Keratinocyte (primary cell): Measurements from ENCODE around the gene C1orf52. TPM values are rescaled to one million over a fixed set of nuclear protein-coding genes. Genes with fewer than 3 reads are reported as not detected.

ENCODE experiments used
- DNase-seq: peaks from one replicate; pipeline ENCODE4 v3.0.0-alpha.2; 2011; ENCODE audit warnings: low read depth, missing footprints, low spot score
- FAIRE-seq: peaks from 2 replicates; lab custom pipeline; 2011; peaks lifted over from hg19 to GRCh38; lab: Jason Lieb, UNC
- H2AFZ ChIP-seq: 2 replicates; pipeline ENCODE4 v1.6.0; 2012; ENCODE audit warnings: low read length, control low read depth, inconsistent platforms; ENCODE audit not compliant: control insufficient read depth
- H3K27ac ChIP-seq: 2 replicates; pipeline ENCODE4 v1.5.1; 2011; ENCODE audit warnings: low read length; ENCODE audit not compliant: control insufficient read depth, insufficient read depth
- H3K27me3 ChIP-seq: 3 replicates; pipeline ENCODE4 v1.6.0; 2011; ENCODE audit warnings: low read length; ENCODE audit not compliant: control insufficient read depth, insufficient read depth; ENCODE audit errors: extremely low read depth
- H3K36me3 ChIP-seq, 2 experiments: 2 replicates in 1 of 2; 3 replicates in 1 of 2; pipeline ENCODE4 v1.5.1; 2011; ENCODE audit warnings: low read length in 2 of 2, mild to moderate bottlenecking in 1 of 2; ENCODE audit not compliant: control insufficient read depth in 2 of 2, insufficient read depth in 2 of 2; ENCODE audit errors: extremely low read depth in 1 of 2
- H3K4me1 ChIP-seq: 3 replicates; pipeline ENCODE4 v1.5.1; 2011; ENCODE audit warnings: low read length; ENCODE audit not compliant: control insufficient read depth, insufficient read depth; ENCODE audit errors: extremely low read depth
- H3K4me2 ChIP-seq: 3 replicates; pipeline ENCODE4 v1.6.0; 2011; ENCODE audit warnings: low read depth, low read length; ENCODE audit not compliant: control insufficient read depth, insufficient read depth; ENCODE audit errors: extremely low read depth
- H3K4me3 ChIP-seq, 3 experiments: fragments of 200-600 bp in 1 of 3; sonication (generic) in 1 of 3; 2 replicates in 2 of 3; 3 replicates in 1 of 3; pipeline ENCODE4 v1.5.1; 2011 to 2016; ENCODE audit warnings: low read length in 3 of 3, mild to moderate bottlenecking in 3 of 3, control low read depth in 2 of 3, inconsistent platforms in 1 of 3, low read depth in 1 of 3, mixed read lengths in 1 of 3, mixed run types in 1 of 3, moderate library complexity in 1 of 3; ENCODE audit not compliant: control insufficient read depth in 2 of 3, insufficient read depth in 2 of 3; ENCODE audit errors: extremely low read depth in 1 of 3
- H3K79me2 ChIP-seq: 2 replicates; pipeline ENCODE4 v1.6.0; 2012; ENCODE audit warnings: low read length; ENCODE audit not compliant: control insufficient read depth, insufficient read depth
- H3K9ac ChIP-seq: 3 replicates; pipeline ENCODE4 v1.6.0; 2011; ENCODE audit warnings: low read length; ENCODE audit not compliant: control insufficient read depth, insufficient read depth; ENCODE audit errors: extremely low read depth
- H3K9me1 ChIP-seq: 3 replicates; pipeline ENCODE4 v1.6.0; 2011; ENCODE audit warnings: low read length; ENCODE audit not compliant: control insufficient read depth, insufficient read depth; ENCODE audit errors: extremely low read depth
- H3K9me3 ChIP-seq: 2 replicates; pipeline ENCODE4 v1.5.1; 2012; ENCODE audit warnings: low read depth, low read length; ENCODE audit not compliant: control insufficient read depth
- H4K20me1 ChIP-seq: 3 replicates; pipeline ENCODE4 v1.6.0; 2011; ENCODE audit warnings: low read length; ENCODE audit not compliant: control insufficient read depth, insufficient read depth; ENCODE audit errors: extremely low read depth
- CTCF ChIP-seq, 3 experiments: IDR thresholded peaks in 1 of 3; conservative IDR thresholded peaks in 1 of 3; optimal IDR thresholded peaks in 1 of 3; 2 replicates in 2 of 3; 3 replicates in 1 of 3; pipeline versions ENCODE3 to v1.5.1; 2011; ENCODE audit warnings: low read length in 3 of 3, mild to moderate bottlenecking in 3 of 3, moderate library complexity in 2 of 3, control low read depth in 1 of 3, inconsistent platforms in 1 of 3; ENCODE audit not compliant: insufficient read depth in 2 of 3; ENCODE audit errors: extremely low read depth in 1 of 3
- EZH2 ChIP-seq: IDR thresholded peaks from one replicate; pipeline ENCODE4 v1.6.1; 2012; ENCODE audit warnings: inconsistent platforms, mild to moderate bottlenecking, low read length, moderate library complexity
- dilution Hi-C: fragments of 300-500 bp; cut with MboI; formaldehyde crosslinking; loops from one replicate; pipeline ENCODE4 v1.7.0; 2020; ENCODE audit warnings: low sequenced_read_pairs; ENCODE audit not compliant: extremely low pct_ligation_motif_present
- polyA plus RNA-seq, 5 experiments: library from polyadenylated mRNA; depleted of rRNA in 3 of 5; stranded (reverse) in 3 of 5; stranded (forward) in 1 of 5; unstranded in 1 of 5; fragments of >200 nt; gene quantifications; 1 replicate in 1 of 5; 2 replicates in 3 of 5; 3 replicates in 1 of 5; pipeline versions ENCODE4 v1.2.1 to v1.2.3, GENCODE V29; 2011 to 2012; ENCODE audit warnings: missing spikeins in 2 of 5, low read depth in 1 of 5, low replicate concordance in 1 of 5

Gene C1orf52
- polyA plus RNA-seq, 1 donor (not counting 4 experiments of a cell fraction or from before 2014, with no cell fraction given), result 27.3 TPM

- H3K4me3 ChIP-seq, result no peak overlapping the region
- H3K27me3 ChIP-seq, result no peaks in the 10 kb centered on the region
- no peak overlapping the region for H3K4me2 ChIP-seq
- peaks cover 4% of the 10 kb centered on the region for H3K9me1 ChIP-seq
- peaks cover 36% of the 10 kb centered on the region for H3K79me2 ChIP-seq
- H3K4me1 ChIP-seq, result peaks cover 52% of the 10 kb centered on the region
- no peak overlapping the region for H3K9ac ChIP-seq
- dilution Hi-C loops, result no loop called here
- no peak overlapping the region for H2AFZ ChIP-seq
- TF ChIP-seq CTCF (optimal IDR thresholded peaks at IDR 0.05 in 1 of 3, IDR thresholded peaks at IDR 0.05 in 1 of 3, conservative IDR thresholded peaks at IDR 0.05 in 1 of 3; ENCODE audit: extremely low read depth in 1 of 3, insufficient read depth in 2 of 3, low read length in 3 of 3) (no peak), EZH2 (no peak)
- FAIRE-seq (no peak), DNase-seq (no peak)
- no peaks in the 10 kb centered on the region for H4K20me1 ChIP-seq
- H3K27ac ChIP-seq, result peak overlapping the region; percentile 91
- H3K9me3 ChIP-seq, result no peaks in the 10 kb centered on the region
- peaks cover 0 to 3% of the 10 kb centered on the region in 2 experiments for H3K36me3 ChIP-seq
These were observed 18.3 kb upstream of the C1orf52 start for GRCh38 chr1:85277802-85278201.

GRCh38 chr1:85276978-85277639, 17.6 kb upstream of the C1orf52 start:
- Histone ChIP-seq H3K4me1 (peaks cover 49% of the 10 kb centered on the region), H3K79me2 (peaks cover 42% of the 10 kb centered on the region), H3K9me3 (no peaks in the 10 kb centered on the region), H3K4me3 (peak overlapping the region in 2 of 3 experiments; percentile 50 to 57), H3K27me3 (no peaks in the 10 kb centered on the region), H3K4me2 (peak overlapping the region; percentile 83), H4K20me1 (no peaks in the 10 kb centered on the region), H3K27ac (peak overlapping the region; percentile 91), H3K36me3 (peaks cover 0 to 3% of the 10 kb centered on the region in 2 experiments), H3K9me1 (peaks cover 4% of the 10 kb centered on the region), H3K9ac (peak overlapping the region; percentile 48), H2AFZ (no peak overlapping the region)
- TF ChIP-seq CTCF (optimal IDR thresholded peaks at IDR 0.05 in 1 of 3, IDR thresholded peaks at IDR 0.05 in 1 of 3, conservative IDR thresholded peaks at IDR 0.05 in 1 of 3; ENCODE audit: extremely low read depth in 1 of 3, insufficient read depth in 2 of 3, low read length in 3 of 3) (no peak), EZH2 (no peak)
- FAIRE-seq (no peak), DNase-seq (no peak)
- dilution Hi-C loops, result no loop called here
